T-helper 1 cell treated with Interleukin-12 subunit alpha and Interleukin-12 subunit beta and Interleukin-4 antibody, amounts not matched to agents 30 ng/mL and 1 ng/mL, for 36 hours (primary cell): ENCODE data around the gene TWSG1. TPM values are rescaled to one million over a fixed set of nuclear protein-coding genes. Genes with fewer than 3 reads are reported as not detected.
"Not testable (repeated sequence)": the region's sequence is repeated elsewhere in the genome, so short reads cannot be mapped to it uniquely, and the experiment has no call there.

Source experiments
- intact Hi-C: fragments of 100-400 bp; cut with micrococcal nuclease; formaldehyde crosslinking; loops from one replicate; pipeline ENCODE4 v1.15.1; 2024
- total RNA-seq: library from RNA; stranded (reverse); gene quantifications from 2 replicates; pipeline ENCODE4 v1.2.3, GENCODE V29; 2022

Gene TWSG1
- total RNA-seq, 1 donor from 2014 or later, result 8.3 TPM

- intact Hi-C loops, result not testable (repeated sequence)
These were observed 116.3 kb downstream of the TWSG1 start for GRCh38 chr18:9450920-9451319.

Other genes starting within 250 kb of the TWSG1 start
- 219 and 224 TPM in 2 replicates for gene NDUFV2, start 232.1 kb upstream of the TWSG1 start, total RNA-seq
- 81.8 and 83.9 TPM in 2 replicates for gene ANKRD12, start 198.0 kb upstream of the TWSG1 start, total RNA-seq
- gene RALBP1, start 140.7 kb downstream of the TWSG1 start, total RNA-seq, result 40.1 and 41.7 TPM in 2 replicates